Nephron (organoid): ENCODE data around the gene STAB2.
A peak's percentile ranks its signal among the peaks of the same experiment; 100 is the strongest.

Experiments used
- H3K27ac Mint-ChIP-seq, 3 experiments: 2 replicates each; pipeline ENCODE4 v1.8.0; 2020; ENCODE audit warnings: mixed read lengths in 3 of 3, mild to moderate bottlenecking in 2 of 3, moderate library complexity in 1 of 3
- H3K27me3 Mint-ChIP-seq: 2 replicates; pipeline ENCODE4 v1.8.0; 2021; ENCODE audit warnings: low read depth, mild to moderate bottlenecking, moderate library complexity, mixed read lengths
- H3K36me3 Mint-ChIP-seq: 2 replicates; pipeline ENCODE4 v1.8.0; 2020; ENCODE audit warnings: low read depth, mixed read lengths
- H3K4me1 Mint-ChIP-seq: 2 replicates; pipeline ENCODE4 v1.8.0; 2020; ENCODE audit warnings: mixed read lengths
- H3K4me3 Mint-ChIP-seq, 3 experiments: 2 replicates each; pipeline ENCODE4 v1.8.0; 2020; ENCODE audit warnings: mild to moderate bottlenecking in 3 of 3, mixed read lengths in 3 of 3, moderate library complexity in 2 of 3
- H3K9me3 Mint-ChIP-seq: 2 replicates; pipeline ENCODE4 v1.8.0; 2020; ENCODE audit warnings: mixed read lengths
- CTCF ChIP-seq, 3 experiments: fragments of 200-600 bp; sonication (generic); IDR thresholded peaks; one replicate each; pipeline ENCODE4 v1.5.0; 2021; ENCODE audit warnings: antibody characterized with exemption in 3 of 3; ENCODE audit not compliant: unreplicated experiment in 3 of 3

The STAB2 gene

GRCh38 chr12:103547929-103548328 is 39.1 kb upstream of the STAB2 start:
- H3K27me3 Mint-ChIP-seq = peaks cover 34% of the 10 kb centered on the region
- no peaks in the 10 kb centered on the region for H3K36me3 Mint-ChIP-seq
- H3K4me1 Mint-ChIP-seq = no peaks in the 10 kb centered on the region
- no peak overlapping the region for H3K27ac Mint-ChIP-seq
- no peak for TF ChIP-seq CTCF (IDR thresholded peaks at IDR 0.05; ENCODE audit: unreplicated experiment in 3 of 3)
- no peak overlapping the region for H3K4me3 Mint-ChIP-seq
- H3K9me3 Mint-ChIP-seq = peaks cover 4% of the 10 kb centered on the region

GRCh38 chr12:103548622-103549601 is 38.2 kb upstream of the STAB2 start:
- Mint-ChIP-seq H3K27ac (no peak overlapping the region), H3K9me3 (peaks cover 4% of the 10 kb centered on the region)

GRCh38 chr12:103556890-103557627 is 30.0 kb upstream of the STAB2 start:
- H3K4me3 Mint-ChIP-seq = no peak overlapping the region
- no peaks in the 10 kb centered on the region for H3K4me1 Mint-ChIP-seq

More at GRCh38 chr12:103548622-103549601, 38.2 kb upstream of the STAB2 start:
- no peaks in the 10 kb centered on the region for H3K36me3 Mint-ChIP-seq
- no peaks in the 10 kb centered on the region for H3K4me1 Mint-ChIP-seq
- H3K4me3 Mint-ChIP-seq = no peak overlapping the region
- H3K27me3 Mint-ChIP-seq = peaks cover 43% of the 10 kb centered on the region
- TF ChIP-seq CTCF (IDR thresholded peaks at IDR 0.05; ENCODE audit: unreplicated experiment in 3 of 3) = peak; percentile 94 to 97 (median 95)

GRCh38 chr12:103557628-103558010 is 29.5 kb upstream of the STAB2 start:
- Mint-ChIP-seq H3K9me3 (peaks cover 8% of the 10 kb centered on the region), H3K4me3 (no peak overlapping the region), H3K4me1 (no peaks in the 10 kb centered on the region), H3K27me3 (peaks cover 31% of the 10 kb centered on the region), H3K36me3 (no peaks in the 10 kb centered on the region), H3K27ac (no peak overlapping the region)
- TF ChIP-seq CTCF (IDR thresholded peaks at IDR 0.05; ENCODE audit: unreplicated experiment in 3 of 3) = no peak

More at GRCh38 chr12:103556890-103557627, 30.0 kb upstream of the STAB2 start:
- H3K36me3 Mint-ChIP-seq = no peaks in the 10 kb centered on the region
- TF ChIP-seq CTCF (IDR thresholded peaks at IDR 0.05; ENCODE audit: unreplicated experiment in 3 of 3) = no peak
- H3K27me3 Mint-ChIP-seq = peaks cover 35% of the 10 kb centered on the region
- no peak overlapping the region for H3K27ac Mint-ChIP-seq
- peaks cover 8% of the 10 kb centered on the region for H3K9me3 Mint-ChIP-seq

GRCh38 chr12:103558879-103559278 is 28.2 kb upstream of the STAB2 start:
- Mint-ChIP-seq H3K27me3 (peaks cover 19% of the 10 kb centered on the region), H3K4me1 (no peaks in the 10 kb centered on the region), H3K4me3 (no peak overlapping the region), H3K9me3 (peaks cover 12% of the 10 kb centered on the region), H3K36me3 (no peaks in the 10 kb centered on the region), H3K27ac (no peak overlapping the region)
- TF ChIP-seq CTCF (IDR thresholded peaks at IDR 0.05; ENCODE audit: unreplicated experiment in 3 of 3) = no peak
